OCI-LY1 (cell line): ENCODE measurements around the gene DUS3L.

Experiments used
- H2AFZ ChIP-seq: fragments of 200-600 bp; sonication (generic), shearing (Covaris generic); 2 replicates; pipeline ENCODE4 v1.6.0; 2014; ENCODE audit warnings: antibody characterized with exemption, mild to moderate bottlenecking, low read length
- H3F3A ChIP-seq: fragments of 200-600 bp; sonication (generic), shearing (Covaris generic); 2 replicates; pipeline ENCODE4 v1.6.0; 2014; ENCODE audit warnings: mild to moderate bottlenecking, antibody characterized with exemption, low read length, moderate library complexity; ENCODE audit not compliant: insufficient read depth
- H3K27ac ChIP-seq: fragments of 200-600 bp; sonication (generic); 2 replicates; pipeline ENCODE4 v1.5.1; 2014; ENCODE audit warnings: low read length, mixed run types, mild to moderate bottlenecking, low read depth; ENCODE audit not compliant: poor library complexity, severe bottlenecking
- H3K27me3 ChIP-seq: fragments of 200-600 bp; sonication (generic); 2 replicates; pipeline ENCODE4 v1.6.0; 2014; ENCODE audit warnings: antibody characterized with exemption, mild to moderate bottlenecking, low read length, moderate library complexity; ENCODE audit not compliant: insufficient read depth
- H3K36me3 ChIP-seq: fragments of 200-600 bp; sonication (generic); 2 replicates; pipeline ENCODE4 v1.6.1; 2014; ENCODE audit warnings: mild to moderate bottlenecking, antibody characterized with exemption, low read length, moderate library complexity, mixed read lengths; ENCODE audit not compliant: insufficient read depth
- H3K4me1 ChIP-seq: fragments of 200-600 bp; sonication (generic); 2 replicates; pipeline ENCODE4 v1.5.1; 2014; ENCODE audit warnings: mild to moderate bottlenecking, low read length, moderate library complexity; ENCODE audit not compliant: insufficient read depth, severe bottlenecking
- H3K4me2 ChIP-seq: fragments of 200-600 bp; sonication (generic), shearing (Covaris generic); 2 replicates; pipeline ENCODE4 v1.6.1; 2014; ENCODE audit warnings: low read length
- H3K4me3 ChIP-seq: fragments of 200-600 bp; sonication (generic); 2 replicates; pipeline ENCODE4 v1.5.1; 2014; ENCODE audit warnings: low read length, low read depth, mild to moderate bottlenecking, mixed read lengths; ENCODE audit not compliant: poor library complexity, severe bottlenecking
- H3K79me2 ChIP-seq: fragments of 200-600 bp; shearing (Covaris generic); 2 replicates; pipeline ENCODE4 v1.6.1; 2016; ENCODE audit warnings: mixed run types, low read length, mixed read lengths; ENCODE audit not compliant: insufficient read depth
- H3K9ac ChIP-seq: fragments of 200-600 bp; sonication (generic), shearing (Covaris generic); 2 replicates; pipeline ENCODE4 v1.6.1; 2014; ENCODE audit warnings: mild to moderate bottlenecking, low read length, mixed read lengths
- H3K9me2 ChIP-seq: fragments of 200-600 bp; sonication (generic), shearing (Covaris generic); 2 replicates; pipeline ENCODE4 v1.6.1; 2014; ENCODE audit warnings: low read depth, mild to moderate bottlenecking, low read length, mixed read lengths
- H3K9me3 ChIP-seq: fragments of 200-600 bp; shearing (Covaris generic); 2 replicates; pipeline ENCODE4 v1.6.1; 2014; ENCODE audit warnings: low read length, mixed read lengths
- H4K20me1 ChIP-seq: fragments of 200-600 bp; sonication (generic), shearing (Covaris generic); 2 replicates; pipeline ENCODE4 v1.6.0; 2016; ENCODE audit warnings: mild to moderate bottlenecking, low read length; ENCODE audit not compliant: insufficient read depth
- EZH2 ChIP-seq: fragments of 200-600 bp; sonication (generic), shearing (Covaris generic); IDR thresholded peaks from 2 replicates; pipeline ENCODE4 v1.8.0; 2017; ENCODE audit warnings: borderline replicate concordance, mixed run types, mild to moderate bottlenecking, antibody characterized with exemption, low read length, moderate library complexity, mixed read lengths
- TF ChIP-seq, protein P1 (sequence below): fragments of 200-600 bp; sonication (generic), shearing (Covaris generic); IDR thresholded peaks from 2 replicates; pipeline ENCODE4 v1.5.1; 2017; ENCODE audit warnings: mild to moderate bottlenecking, antibody characterized with exemption, low read length, moderate library complexity, mixed read lengths

Gene DUS3L

DNA sequence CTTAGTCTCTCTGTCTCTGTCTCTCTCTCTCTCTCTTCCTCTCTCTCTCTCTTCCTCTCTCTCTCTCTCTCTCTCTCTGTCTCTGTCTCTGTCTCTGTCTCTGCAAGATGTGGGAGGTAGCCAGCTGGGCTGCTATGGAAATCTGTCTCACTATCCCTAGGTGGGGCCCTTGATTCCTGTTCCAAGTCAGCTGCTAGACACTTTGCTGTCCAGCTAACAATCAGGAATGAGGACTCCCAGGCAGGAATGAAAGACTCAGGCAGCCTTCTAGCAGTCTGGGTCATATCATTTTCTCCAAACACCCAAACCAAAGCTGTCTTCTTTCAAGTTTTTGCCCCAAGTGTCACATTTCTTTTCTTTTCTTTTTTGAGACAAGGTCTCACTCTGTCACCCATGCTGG, 47.3 kb downstream of the DUS3L start:
- no peak overlapping the region for H3K27ac ChIP-seq
- no peaks in the 10 kb centered on the region for H4K20me1 ChIP-seq
- H3K9ac ChIP-seq, result no peak overlapping the region
- H3K27me3 ChIP-seq, result no peaks in the 10 kb centered on the region; the same call in 1 of the 2 replicates
- TF ChIP-seq, protein P1, sequence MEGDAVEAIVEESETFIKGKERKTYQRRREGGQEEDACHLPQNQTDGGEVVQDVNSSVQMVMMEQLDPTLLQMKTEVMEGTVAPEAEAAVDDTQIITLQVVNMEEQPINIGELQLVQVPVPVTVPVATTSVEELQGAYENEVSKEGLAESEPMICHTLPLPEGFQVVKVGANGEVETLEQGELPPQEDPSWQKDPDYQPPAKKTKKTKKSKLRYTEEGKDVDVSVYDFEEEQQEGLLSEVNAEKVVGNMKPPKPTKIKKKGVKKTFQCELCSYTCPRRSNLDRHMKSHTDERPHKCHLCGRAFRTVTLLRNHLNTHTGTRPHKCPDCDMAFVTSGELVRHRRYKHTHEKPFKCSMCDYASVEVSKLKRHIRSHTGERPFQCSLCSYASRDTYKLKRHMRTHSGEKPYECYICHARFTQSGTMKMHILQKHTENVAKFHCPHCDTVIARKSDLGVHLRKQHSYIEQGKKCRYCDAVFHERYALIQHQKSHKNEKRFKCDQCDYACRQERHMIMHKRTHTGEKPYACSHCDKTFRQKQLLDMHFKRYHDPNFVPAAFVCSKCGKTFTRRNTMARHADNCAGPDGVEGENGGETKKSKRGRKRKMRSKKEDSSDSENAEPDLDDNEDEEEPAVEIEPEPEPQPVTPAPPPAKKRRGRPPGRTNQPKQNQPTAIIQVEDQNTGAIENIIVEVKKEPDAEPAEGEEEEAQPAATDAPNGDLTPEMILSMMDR, result no peak
- TF ChIP-seq EZH2, result no peak
- H3K4me3 ChIP-seq, result no peak overlapping the region
- no peaks in the 10 kb centered on the region for H3K9me3 ChIP-seq
- no peak overlapping the region for H2AFZ ChIP-seq
- no peak overlapping the region for H3K4me2 ChIP-seq
- no peaks in the 10 kb centered on the region for H3K4me1 ChIP-seq
- H3K9me2 ChIP-seq, result no peaks in the 10 kb centered on the region
- no peaks in the 10 kb centered on the region for H3K79me2 ChIP-seq
- H3K36me3 ChIP-seq, result no peaks in the 10 kb centered on the region
- no peaks in the 10 kb centered on the region for H3F3A ChIP-seq

DNA sequence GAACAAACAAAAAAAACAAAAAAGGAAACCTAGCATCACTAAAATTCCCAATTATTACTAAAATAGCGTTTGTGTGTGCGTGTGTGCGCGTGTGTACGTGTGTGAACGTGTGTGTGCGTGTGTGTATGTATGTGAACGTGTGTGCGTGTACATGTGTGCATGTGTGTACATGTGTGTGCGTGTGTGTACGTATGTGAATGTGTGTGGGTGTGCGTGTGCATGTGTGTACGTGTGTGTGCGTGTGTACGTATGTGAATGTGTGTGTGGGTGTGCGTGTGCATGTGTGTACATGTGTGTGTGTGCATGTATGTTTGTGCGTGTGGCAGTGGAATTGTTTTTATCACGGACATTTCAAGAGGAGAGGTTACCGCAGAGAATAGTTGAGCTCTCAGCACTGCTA, 48.9 kb downstream of the DUS3L start:
- no peak overlapping the region for H3K27ac ChIP-seq
- H3K9me3 ChIP-seq, result no peaks in the 10 kb centered on the region
- no peak overlapping the region for H3K4me3 ChIP-seq
- no peak overlapping the region for H3K9ac ChIP-seq
- H3K4me2 ChIP-seq, result no peak overlapping the region
- H3K27me3 ChIP-seq, result no peaks in the 10 kb centered on the region; the same call in 1 of the 2 replicates
- H3F3A ChIP-seq, result no peaks in the 10 kb centered on the region
- H3K79me2 ChIP-seq, result no peaks in the 10 kb centered on the region
- H2AFZ ChIP-seq, result no peak overlapping the region
- TF ChIP-seq, protein P1, result no peak
- TF ChIP-seq EZH2, result no peak
- H3K4me1 ChIP-seq, result no peaks in the 10 kb centered on the region
- H3K36me3 ChIP-seq, result no peaks in the 10 kb centered on the region
- H3K9me2 ChIP-seq, result no peaks in the 10 kb centered on the region
- H4K20me1 ChIP-seq, result no peaks in the 10 kb centered on the region

DNA sequence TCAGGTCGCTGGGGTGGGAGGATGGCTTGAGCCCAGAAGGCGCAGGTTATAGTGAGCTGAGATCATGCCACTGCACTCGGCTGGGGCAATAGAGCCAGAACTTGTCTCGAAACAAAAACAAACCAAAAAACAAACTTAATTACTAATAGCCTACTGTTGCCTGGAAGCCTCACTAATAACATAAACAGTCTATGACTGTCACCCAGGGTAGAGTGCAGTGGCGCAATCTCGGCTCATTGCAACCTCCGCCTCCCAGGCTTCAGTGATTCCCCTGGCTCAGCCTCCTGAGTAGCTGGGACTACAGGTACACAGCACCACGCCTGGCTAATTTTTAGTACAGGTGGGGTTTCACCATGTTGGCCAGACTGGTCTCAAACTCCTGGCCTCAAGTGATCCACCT, 52.5 kb downstream of the DUS3L start:
- H2AFZ ChIP-seq, result no peak overlapping the region
- no peaks in the 10 kb centered on the region for H3K79me2 ChIP-seq
- H3K4me2 ChIP-seq, result no peak overlapping the region
- no peaks in the 10 kb centered on the region for H3K9me3 ChIP-seq
- no peak overlapping the region for H3K4me3 ChIP-seq
- H3K9me2 ChIP-seq, result no peaks in the 10 kb centered on the region
- no peaks in the 10 kb centered on the region for H3F3A ChIP-seq
- no peaks in the 10 kb centered on the region for H3K4me1 ChIP-seq
- TF ChIP-seq, protein P1, result no peak
- TF ChIP-seq EZH2, result no peak
- H3K36me3 ChIP-seq, result no peaks in the 10 kb centered on the region
- no peaks in the 10 kb centered on the region for H4K20me1 ChIP-seq
- no peak overlapping the region for H3K27ac ChIP-seq
- H3K9ac ChIP-seq, result no peak overlapping the region
- H3K27me3 ChIP-seq, result peaks cover 4% of the 10 kb centered on the region; the same call in 1 of the 2 replicates
